SK-N-DZ (cell line): ENCODE results near the gene MICAL3.

ENCODE experiments used
- DNase-seq: peaks from one replicate; pipeline ENCODE4 v3.0.0-alpha.2; 2015; ENCODE audit warnings: low spot score

Gene MICAL3

GRCh38 chr22:17846326-17846992, 177.9 kb downstream of the MICAL3 start:
- DNase-seq = peak; percentile 54

GRCh38 chr22:17845790-17846189, 178.6 kb downstream of the MICAL3 start:
- DNase-seq = peak; percentile 41

GRCh38 chr22:17845327-17845726, 179.0 kb downstream of the MICAL3 start:
- no peak for DNase-seq

GRCh38 chr22:17844150-17844549, 180.2 kb downstream of the MICAL3 start:
- DNase-seq = no peak

GRCh38 chr22:17842386-17842785, 182.0 kb downstream of the MICAL3 start:
- DNase-seq = no peak

GRCh38 chr22:17841836-17842235, 182.5 kb downstream of the MICAL3 start:
- no peak for DNase-seq

GRCh38 chr22:17838180-17838865, 186.0 kb downstream of the MICAL3 start:
- DNase-seq = no peak

GRCh38 chr22:17836992-17837742, 187.2 kb downstream of the MICAL3 start:
- no peak for DNase-seq

- DNase-seq = no peak
These were observed 189.1 kb downstream of the MICAL3 start for GRCh38 chr22:17835256-17835655.

GRCh38 chr22:17833489-17833888, 190.9 kb downstream of the MICAL3 start:
- DNase-seq = no peak

- no peak for DNase-seq
These were observed 191.7 kb downstream of the MICAL3 start for GRCh38 chr22:17832665-17833064.

GRCh38 chr22:17831501-17832251, 192.7 kb downstream of the MICAL3 start:
- DNase-seq = no peak

GRCh38 chr22:17830043-17830961, 194.1 kb downstream of the MICAL3 start:
- peak; percentile 78 for DNase-seq

- no peak for DNase-seq
These were observed 194.7 kb downstream of the MICAL3 start for GRCh38 chr22:17829695-17830042.

- DNase-seq = no peak
These were observed 195.8 kb downstream of the MICAL3 start for GRCh38 chr22:17828502-17829080.

- DNase-seq = no peak
These were observed 196.9 kb downstream of the MICAL3 start for GRCh38 chr22:17827466-17827865.

- DNase-seq = no peak
These were observed 198.3 kb downstream of the MICAL3 start for GRCh38 chr22:17825876-17826550.

- DNase-seq = no peak
These were observed 199.9 kb downstream of the MICAL3 start for GRCh38 chr22:17824457-17824856.

- no peak for DNase-seq
These were observed 200.4 kb downstream of the MICAL3 start for GRCh38 chr22:17823964-17824363.

- DNase-seq = no peak
These were observed 201.1 kb downstream of the MICAL3 start for GRCh38 chr22:17823226-17823625.
